K562 (cell line): ENCODE measurements around the gene CDC42EP3. TPM values are rescaled to one million over a fixed set of nuclear protein-coding genes. Genes with fewer than 3 reads are reported as not detected.

Experiments
- ATAC-seq: fragments of 200-7000 bp; cut with Tn5 transposase; 3 replicates; pipeline ENCODE4 v1.9.1; 2020; ENCODE audit warnings: moderate library complexity
- BruUV-seq: library from RNA; stranded (reverse); fragments of 400-500 nt; replicated peaks from 2 replicates; lab custom pipeline; 2021; lab: Mats Ljungman, UMichigan
- CTCF ChIA-PET: fragments of 300-600 bp; formaldehyde crosslinking; extraction: SDS; loops from one replicate; lab custom pipeline; 2021; ENCODE audit warnings: low intra/inter-chr PET ratio; lab: Yijun Ruan, JAX
- POLR2A ChIA-PET: fragments of 300-600, 350-650 bp; sonication (Branson Sonifier 250); formaldehyde crosslinking; extraction: SDS; loops from one replicate; lab custom pipeline; 2021; ENCODE audit warnings: antibody characterized with exemption, inconsistent platforms; lab: Yijun Ruan, JAX
- DNase-seq, 4 experiments: peaks; one replicate each; pipeline versions ENCODE4 v3.0.0 to v3.0.0-alpha.2; 2011 to 2018; ENCODE audit warnings: low spot score in 3 of 4, mixed read lengths in 3 of 4; ENCODE audit errors: extremely low read depth in 1 of 4
- FAIRE-seq: peaks from 2 replicates; lab custom pipeline; 2011; peaks lifted over from hg19 to GRCh38; lab: Jason Lieb, UNC
- H2AFZ ChIP-seq: 2 replicates; pipeline ENCODE4 v1.6.0; 2011; ENCODE audit warnings: low read depth, low read length, control low read depth, inconsistent platforms
- H3K27ac ChIP-seq: fragments of 200-600 bp; 3 replicates; pipeline ENCODE4 v1.8.0; 2011; ENCODE audit warnings: low read depth, mild to moderate bottlenecking, control low read depth, inconsistent platforms, low read length, moderate library complexity, mixed read lengths; ENCODE audit errors: extremely low read depth
- H3K27me3 ChIP-seq, 2 experiments: fragments of 300-600 bp in 1 of 2; 2 replicates in 1 of 2; 3 replicates in 1 of 2; pipeline versions ENCODE4 v1.6.0 to v1.8.0; 2011; ENCODE audit warnings: inconsistent platforms in 2 of 2, low read length in 2 of 2, mild to moderate bottlenecking in 1 of 2, mixed read lengths in 1 of 2, moderate library complexity in 1 of 2; ENCODE audit not compliant: control insufficient read depth in 2 of 2, insufficient read depth in 2 of 2
- H3K36me3 ChIP-seq: fragments of 300-600 bp; 3 replicates; pipeline ENCODE4 v1.8.0; 2011; ENCODE audit warnings: mild to moderate bottlenecking, low read length, inconsistent platforms; ENCODE audit not compliant: control insufficient read depth, insufficient read depth
- H3K4me1 ChIP-seq, 2 experiments: fragments of 200-600 bp in 1 of 2; replicated peaks in 1 of 2; 2 replicates in 1 of 2; 3 replicates in 1 of 2; pipeline versions ENCODE4 v1.5.1 to v1.8.0; 2011; ENCODE audit warnings: inconsistent platforms in 2 of 2, low read length in 2 of 2, mild to moderate bottlenecking in 1 of 2, mixed read lengths in 1 of 2, moderate library complexity in 1 of 2; ENCODE audit not compliant: control insufficient read depth in 2 of 2, insufficient read depth in 2 of 2
- H3K4me2 ChIP-seq: 2 replicates; pipeline ENCODE4 v1.6.1; 2011; ENCODE audit warnings: low read length, control low read depth, inconsistent platforms, mixed read lengths; ENCODE audit not compliant: insufficient read depth
- H3K4me3 ChIP-seq: fragments of 200-600 bp; sonication (generic), shearing (Covaris generic); 2 replicates; pipeline ENCODE4 v1.5.1; 2016; ENCODE audit warnings: control low read depth, inconsistent platforms
- H3K79me2 ChIP-seq: fragments of 200-600 bp; 3 replicates; pipeline ENCODE4 v1.8.0; 2011; ENCODE audit warnings: low read length, inconsistent platforms; ENCODE audit not compliant: control insufficient read depth, insufficient read depth
- H3K9ac ChIP-seq, 2 experiments: 2 replicates each; pipeline versions ENCODE4 v1.6.0 to v1.6.1; 2011; ENCODE audit warnings: low read depth in 2 of 2, low read length in 2 of 2, control low read depth in 1 of 2, inconsistent platforms in 1 of 2, mild to moderate bottlenecking in 1 of 2, mixed read lengths in 1 of 2; ENCODE audit not compliant: insufficient read depth in 1 of 2
- H3K9me1 ChIP-seq: one replicate; pipeline ENCODE4 v1.6.0; 2011; ENCODE audit warnings: inconsistent platforms, mild to moderate bottlenecking, low read length, moderate library complexity; ENCODE audit not compliant: control insufficient read depth, insufficient read depth
- H3K9me3 ChIP-seq: replicated peaks from 2 replicates; pipeline ENCODE4 v1.5.1; 2011; ENCODE audit warnings: low read depth, low read length, inconsistent platforms; ENCODE audit not compliant: control insufficient read depth, insufficient read depth
- H4K20me1 ChIP-seq: replicated peaks from 2 replicates; pipeline ENCODE4 v1.6.1; 2011; ENCODE audit warnings: low read length, inconsistent platforms, mixed read lengths; ENCODE audit not compliant: control insufficient read depth, insufficient read depth
- BCL6 ChIP-seq: fragments of 250-450 bp; sonication (Bioruptor Pico); IDR thresholded peaks from 2 replicates; pipeline ENCODE4 v1.4.0; 2020
- WGBS: fragments of 100-300 bp; shearing (Covaris generic); methylation state at CpG from one replicate; pipeline ENCODE4 v1.1.6; 2016; ENCODE audit warnings: low coverage, mixed read lengths; ENCODE audit not compliant: insufficient coverage; ENCODE audit errors: missing lambda C conversion rate; 5-methylcytosine and 5-hydroxymethylcytosine counted together
- in situ Hi-C: fragments of 300-500 bp; cut with MboI; formaldehyde crosslinking; loops from 4 replicates; pipeline ENCODE4 v1.15.0; 2018; ENCODE audit warnings: inconsistent platforms, mixed read lengths
- intact Hi-C: fragments of 100-400 bp; cut with micrococcal nuclease; formaldehyde crosslinking; loops from 2 replicates; pipeline ENCODE4 v1.14.2; 2022
- polyA plus RNA-seq, 8 experiments: library from polyadenylated mRNA; depleted of rRNA in 4 of 8; stranded (reverse) in 5 of 8; unstranded in 3 of 8; fragments of >200 nt; fragmentation: Nextera tagmentation in 2 of 8; fragmentation: Illumina TruSeq in 1 of 8; extraction: Ambion mirVana in 2 of 8; extraction: Trizol in 1 of 8; gene quantifications; 2 replicates each; pipeline versions ENCODE4 v1.2.1 to v1.2.3, GENCODE V29; 2011 to 2014; ENCODE audit warnings: inconsistent platforms in 1 of 8, missing spikeins in 1 of 8
- total RNA-seq, 7 experiments: library from RNA; depleted of rRNA in 6 of 7; stranded (reverse); fragments of >200 nt in 6 of 7; fragmentation: Illumina TruSeq in 2 of 7; extraction: Trizol in 2 of 7; gene quantifications; 2 replicates each; pipeline versions ENCODE4 v1.2.1 to v1.2.3, GENCODE V29; 2011 to 2021; ENCODE audit warnings: low replicate concordance in 1 of 7
- TF ChIP-seq, protein P1 (sequence below): fragments of 250-450 bp; sonication (Bioruptor Pico); IDR thresholded peaks from 2 replicates; pipeline ENCODE4 v1.4.0; 2020

Gene CDC42EP3
- total and polyA plus RNA-seq, 9 of the 15 experiments (the other 6 are each of a cell fraction or from before 2014, with no cell fraction given) = 0.72 to 6.4 (median 2.0) TPM

DNA sequence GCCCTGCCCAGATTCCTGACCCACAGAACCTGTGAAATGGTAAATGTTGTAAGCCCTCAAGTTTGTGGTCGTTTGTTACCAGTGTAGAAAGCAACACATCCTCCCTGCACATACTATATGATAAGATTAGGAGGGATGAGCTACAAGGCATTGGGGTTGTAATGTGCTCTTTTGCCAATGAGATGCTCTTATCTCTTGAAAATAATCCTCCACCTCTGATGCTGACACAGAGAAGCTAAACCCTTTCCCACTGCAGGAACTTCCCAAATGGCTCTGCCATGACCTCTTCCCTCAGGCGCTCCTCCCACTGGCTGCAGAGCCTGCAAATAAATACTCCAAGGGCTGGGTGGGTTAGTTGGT is 23.5 kb downstream of the CDC42EP3 start:
- TF ChIP-seq, protein P1, sequence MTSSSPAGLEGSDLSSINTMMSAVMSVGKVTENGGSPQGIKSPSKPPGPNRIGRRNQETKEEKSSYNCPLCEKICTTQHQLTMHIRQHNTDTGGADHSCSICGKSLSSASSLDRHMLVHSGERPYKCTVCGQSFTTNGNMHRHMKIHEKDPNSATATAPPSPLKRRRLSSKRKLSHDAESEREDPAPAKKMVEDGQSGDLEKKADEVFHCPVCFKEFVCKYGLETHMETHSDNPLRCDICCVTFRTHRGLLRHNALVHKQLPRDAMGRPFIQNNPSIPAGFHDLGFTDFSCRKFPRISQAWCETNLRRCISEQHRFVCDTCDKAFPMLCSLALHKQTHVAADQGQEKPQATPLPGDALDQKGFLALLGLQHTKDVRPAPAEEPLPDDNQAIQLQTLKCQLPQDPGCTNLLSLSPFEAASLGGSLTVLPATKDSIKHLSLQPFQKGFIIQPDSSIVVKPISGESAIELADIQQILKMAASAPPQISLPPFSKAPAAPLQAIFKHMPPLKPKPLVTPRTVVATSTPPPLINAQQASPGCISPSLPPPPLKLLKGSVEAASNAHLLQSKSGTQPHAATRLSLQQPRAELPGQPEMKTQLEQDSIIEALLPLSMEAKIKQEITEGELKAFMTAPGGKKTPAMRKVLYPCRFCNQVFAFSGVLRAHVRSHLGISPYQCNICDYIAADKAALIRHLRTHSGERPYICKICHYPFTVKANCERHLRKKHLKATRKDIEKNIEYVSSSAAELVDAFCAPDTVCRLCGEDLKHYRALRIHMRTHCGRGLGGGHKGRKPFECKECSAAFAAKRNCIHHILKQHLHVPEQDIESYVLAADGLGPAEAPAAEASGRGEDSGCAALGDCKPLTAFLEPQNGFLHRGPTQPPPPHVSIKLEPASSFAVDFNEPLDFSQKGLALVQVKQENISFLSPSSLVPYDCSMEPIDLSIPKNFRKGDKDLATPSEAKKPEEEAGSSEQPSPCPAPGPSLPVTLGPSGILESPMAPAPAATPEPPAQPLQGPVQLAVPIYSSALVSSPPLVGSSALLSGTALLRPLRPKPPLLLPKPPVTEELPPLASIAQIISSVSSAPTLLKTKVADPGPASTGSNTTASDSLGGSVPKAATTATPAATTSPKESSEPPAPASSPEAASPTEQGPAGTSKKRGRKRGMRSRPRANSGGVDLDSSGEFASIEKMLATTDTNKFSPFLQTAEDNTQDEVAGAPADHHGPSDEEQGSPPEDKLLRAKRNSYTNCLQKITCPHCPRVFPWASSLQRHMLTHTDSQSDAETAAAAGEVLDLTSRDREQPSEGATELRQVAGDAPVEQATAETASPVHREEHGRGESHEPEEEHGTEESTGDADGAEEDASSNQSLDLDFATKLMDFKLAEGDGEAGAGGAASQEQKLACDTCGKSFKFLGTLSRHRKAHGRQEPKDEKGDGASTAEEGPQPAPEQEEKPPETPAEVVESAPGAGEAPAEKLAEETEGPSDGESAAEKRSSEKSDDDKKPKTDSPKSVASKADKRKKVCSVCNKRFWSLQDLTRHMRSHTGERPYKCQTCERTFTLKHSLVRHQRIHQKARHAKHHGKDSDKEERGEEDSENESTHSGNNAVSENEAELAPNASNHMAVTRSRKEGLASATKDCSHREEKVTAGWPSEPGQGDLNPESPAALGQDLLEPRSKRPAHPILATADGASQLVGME (CRISPR knock-in tag) = no peak
- TF ChIP-seq BCL6 (CRISPR knock-in tag) = no peak
- no peaks in the 10 kb centered on the region for H3K9me1 ChIP-seq
- no peak overlapping the region for H3K27ac ChIP-seq
- H3K9me3 ChIP-seq = no peaks in the 10 kb centered on the region
- no peaks in the 10 kb centered on the region for H4K20me1 ChIP-seq
- no peak for ATAC-seq
- no peaks in the 10 kb centered on the region for H3K27me3 ChIP-seq
- WGBS = 30% methylated on average over 2 of the region's 2 CpGs
- no peaks in the 10 kb centered on the region for H3K79me2 ChIP-seq
- no peak overlapping the region for H3K4me2 ChIP-seq
- no peak overlapping the region for H3K4me3 ChIP-seq
- H2AFZ ChIP-seq = no peak overlapping the region
- in situ Hi-C loops = loop anchor here (5.0 kb wide), 1 partner anchor 56 kb away; no protein-coding TSS in a partner anchor
- CTCF ChIA-PET = no interaction called here
- no peaks in the 10 kb centered on the region; a peak in 1 of 5 replicates for H3K4me1 ChIP-seq
- intact Hi-C loops = no loop called here
- BruUV-seq = no TSS peak
- FAIRE-seq = no peak
- POLR2A ChIA-PET = interaction anchor here (1.2 kb wide), 1 partner anchor 19 kb away, joined by 5 read pairs; no protein-coding TSS in a partner anchor
- DNase-seq = no peak
- H3K36me3 ChIP-seq = no peaks in the 10 kb centered on the region
- no peak overlapping the region for H3K9ac ChIP-seq
